Prostate gland (tissue), 2 donors: ENCODE results near the gene ERC2.

Experiments used
- POLR2A ChIP-seq: fragments of 450-650 bp; IDR thresholded peaks from one replicate; pipeline ENCODE4 v1.6.1; 2016; ENCODE audit warnings: antibody characterized with exemption, mild to moderate bottlenecking
- POLR2AphosphoS5 ChIP-seq: sonication (generic); formaldehyde crosslinking; IDR thresholded peaks from one replicate; pipeline ENCODE4 v1.6.1; 2017; ENCODE audit warnings: antibody characterized with exemption
- TF ChIP-seq, protein P1 (sequence below), 4 experiments: fragments of 200-600 bp in 2 of 4; fragments of 450-650 bp in 2 of 4; sonication (generic) in 2 of 4; IDR thresholded peaks; 1 replicate in 3 of 4; 2 replicates in 1 of 4; pipeline ENCODE4 v1.5.1; 2016 to 2019; ENCODE audit warnings: antibody characterized with exemption in 4 of 4, mild to moderate bottlenecking in 2 of 4, moderate library complexity in 2 of 4

DNA sequence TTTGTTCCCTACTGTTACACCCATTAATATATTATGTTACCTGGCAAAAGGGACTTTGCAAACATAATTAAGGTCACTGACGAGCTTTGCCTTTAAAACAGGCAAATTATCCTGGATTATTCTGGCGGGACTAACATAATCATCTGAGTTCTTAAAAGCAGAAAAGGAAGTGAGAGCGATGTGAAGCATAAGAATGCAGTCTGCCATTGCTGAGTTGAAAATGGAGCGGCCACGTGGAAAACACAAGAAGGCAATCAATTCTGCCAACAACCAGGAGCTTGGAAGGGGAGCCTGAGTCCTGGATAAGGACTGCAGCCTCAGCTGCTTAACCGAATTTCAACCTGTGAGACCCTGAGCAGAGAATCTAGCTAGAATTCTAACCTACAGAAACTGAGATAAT lies 653.0 kb downstream of the ERC2 start:
- TF ChIP-seq, protein P1, sequence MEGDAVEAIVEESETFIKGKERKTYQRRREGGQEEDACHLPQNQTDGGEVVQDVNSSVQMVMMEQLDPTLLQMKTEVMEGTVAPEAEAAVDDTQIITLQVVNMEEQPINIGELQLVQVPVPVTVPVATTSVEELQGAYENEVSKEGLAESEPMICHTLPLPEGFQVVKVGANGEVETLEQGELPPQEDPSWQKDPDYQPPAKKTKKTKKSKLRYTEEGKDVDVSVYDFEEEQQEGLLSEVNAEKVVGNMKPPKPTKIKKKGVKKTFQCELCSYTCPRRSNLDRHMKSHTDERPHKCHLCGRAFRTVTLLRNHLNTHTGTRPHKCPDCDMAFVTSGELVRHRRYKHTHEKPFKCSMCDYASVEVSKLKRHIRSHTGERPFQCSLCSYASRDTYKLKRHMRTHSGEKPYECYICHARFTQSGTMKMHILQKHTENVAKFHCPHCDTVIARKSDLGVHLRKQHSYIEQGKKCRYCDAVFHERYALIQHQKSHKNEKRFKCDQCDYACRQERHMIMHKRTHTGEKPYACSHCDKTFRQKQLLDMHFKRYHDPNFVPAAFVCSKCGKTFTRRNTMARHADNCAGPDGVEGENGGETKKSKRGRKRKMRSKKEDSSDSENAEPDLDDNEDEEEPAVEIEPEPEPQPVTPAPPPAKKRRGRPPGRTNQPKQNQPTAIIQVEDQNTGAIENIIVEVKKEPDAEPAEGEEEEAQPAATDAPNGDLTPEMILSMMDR (IDR thresholded peaks at IDR 0.05) = no peak
- TF ChIP-seq POLR2AphosphoS5 (no peak), POLR2A (no peak)
